ENCODE measurements around the gene PCK1.

Gene PCK1

GRCh38 chr20:57556980-57557274 lies 4.0 kb upstream of the PCK1 start:
- no peak overlapping the region for H3K4me3 ChIP-seq (ENCODE audit: low read depth, low read length)
- TF ChIP-seq CTCF (IDR thresholded peaks at IDR 0.05; ENCODE audit: insufficient read depth, low read depth, low read length, missing control alignments): no peak
- DNase-seq (ENCODE audit: low read depth): no peak

- no peak overlapping the region for H3K4me3 ChIP-seq (ENCODE audit: low read depth, low read length)
- no peak for DNase-seq (ENCODE audit: low read depth)
- TF ChIP-seq CTCF (IDR thresholded peaks at IDR 0.05; ENCODE audit: insufficient read depth, low read depth, low read length, missing control alignments): no peak
These were observed 2.8 kb upstream of the PCK1 start for GRCh38 chr20:57557926-57558613.

DNA sequence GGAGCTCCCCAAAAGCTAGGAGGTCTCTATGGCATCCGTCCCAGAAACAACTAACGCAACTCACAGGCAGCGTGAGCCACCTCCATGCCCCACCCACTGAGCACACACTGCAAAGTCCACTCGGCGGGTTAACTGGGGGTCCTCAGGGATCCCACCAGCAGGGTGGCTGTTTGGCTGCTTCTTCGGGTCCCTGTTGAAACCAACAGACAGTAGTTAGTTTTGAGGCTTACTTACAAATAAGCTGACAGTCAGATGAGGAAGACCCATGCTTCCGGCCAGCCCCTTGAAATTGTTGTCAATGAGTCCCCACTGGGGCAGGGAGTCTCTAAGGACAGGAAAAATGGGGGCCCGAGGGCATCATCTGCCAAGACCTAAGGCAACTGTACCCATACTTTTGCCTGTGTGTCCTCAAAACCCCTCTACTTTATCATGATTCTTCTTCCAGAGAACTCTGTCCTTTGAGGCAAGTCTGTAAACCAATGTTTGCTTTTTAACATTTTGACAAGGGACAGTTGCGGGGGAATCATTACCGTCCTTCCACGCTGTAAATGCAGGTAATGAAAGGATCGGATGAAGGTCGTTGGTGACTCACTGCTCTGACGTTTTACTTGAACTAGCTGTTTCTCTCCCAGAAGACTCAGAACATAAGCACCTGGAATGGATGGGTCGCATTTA lies 2.2 kb upstream of the PCK1 start:
- DNase-seq (ENCODE audit: low read depth): no peak
- TF ChIP-seq CTCF (IDR thresholded peaks at IDR 0.05; ENCODE audit: insufficient read depth, low read depth, low read length, missing control alignments): no peak
- no peak overlapping the region for H3K4me3 ChIP-seq (ENCODE audit: low read depth, low read length)

DNA sequence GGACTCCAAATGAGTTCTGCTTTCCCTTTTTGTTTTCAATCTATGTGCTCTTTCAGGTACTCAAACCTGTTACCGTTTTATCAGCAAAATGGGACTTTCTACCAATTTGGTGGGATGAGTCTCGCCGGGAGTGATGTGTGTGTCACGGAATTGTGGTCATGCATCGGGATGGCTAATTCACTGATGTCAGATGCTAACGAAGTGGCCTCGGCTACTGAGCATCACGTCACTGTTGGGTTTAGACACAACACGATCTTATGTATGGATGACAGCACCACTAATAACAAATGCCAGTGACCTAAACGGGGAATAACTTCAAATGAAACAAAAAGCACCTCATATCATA lies 1.6 kb upstream of the PCK1 start:
- DNase-seq (ENCODE audit: low read depth): no peak
- no peak overlapping the region for H3K4me3 ChIP-seq (ENCODE audit: low read depth, low read length)
- no peak for TF ChIP-seq CTCF (IDR thresholded peaks at IDR 0.05; ENCODE audit: insufficient read depth, low read depth, low read length, missing control alignments)

DNA sequence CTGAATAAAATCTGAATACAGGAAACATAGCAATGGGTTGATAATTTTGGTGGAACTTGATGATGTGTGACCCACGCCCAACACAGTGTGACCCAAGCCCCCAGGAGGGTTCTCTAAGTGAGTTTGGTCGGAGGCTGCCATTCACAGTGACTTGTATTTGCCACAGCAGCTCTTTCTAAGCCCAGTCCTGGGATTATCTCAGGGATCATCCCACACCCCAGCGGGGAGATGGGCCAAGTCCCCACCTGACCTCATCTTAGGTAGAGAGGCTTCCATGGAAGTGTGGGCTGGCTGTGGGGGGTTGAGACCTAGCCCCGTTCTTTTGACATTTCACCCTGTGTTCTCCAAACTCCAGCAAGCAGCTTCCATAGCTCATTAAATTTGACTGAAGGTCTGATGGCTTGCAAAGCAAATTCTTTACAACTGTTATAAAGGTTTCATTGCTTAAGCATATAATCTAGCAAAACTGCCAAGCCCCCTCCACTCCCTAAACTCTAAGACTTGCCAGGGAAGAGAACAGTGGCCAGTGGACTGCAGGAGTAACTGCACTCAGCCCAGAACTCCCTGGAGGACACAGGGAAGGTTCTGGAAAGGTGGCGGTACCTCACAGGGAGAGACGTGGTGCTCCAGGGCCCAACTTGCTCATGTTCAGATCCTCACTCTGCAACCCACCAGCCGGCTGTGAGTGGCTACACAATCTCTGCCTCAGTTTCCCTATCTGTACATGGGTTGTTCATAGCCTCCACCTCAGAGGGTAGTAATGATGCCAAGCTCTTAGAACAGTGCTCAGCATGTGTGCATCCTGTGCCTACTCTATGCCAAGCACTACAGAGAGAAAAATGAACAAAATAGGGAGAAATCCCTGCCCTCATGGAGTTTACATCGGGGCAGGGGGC lies 1.0 kb upstream of the PCK1 start:
- no peak for DNase-seq (ENCODE audit: low read depth)
- H3K4me3 ChIP-seq (ENCODE audit: low read depth, low read length): no peak overlapping the region
- TF ChIP-seq CTCF (IDR thresholded peaks at IDR 0.05; ENCODE audit: insufficient read depth, low read depth, low read length, missing control alignments): no peak

DNA sequence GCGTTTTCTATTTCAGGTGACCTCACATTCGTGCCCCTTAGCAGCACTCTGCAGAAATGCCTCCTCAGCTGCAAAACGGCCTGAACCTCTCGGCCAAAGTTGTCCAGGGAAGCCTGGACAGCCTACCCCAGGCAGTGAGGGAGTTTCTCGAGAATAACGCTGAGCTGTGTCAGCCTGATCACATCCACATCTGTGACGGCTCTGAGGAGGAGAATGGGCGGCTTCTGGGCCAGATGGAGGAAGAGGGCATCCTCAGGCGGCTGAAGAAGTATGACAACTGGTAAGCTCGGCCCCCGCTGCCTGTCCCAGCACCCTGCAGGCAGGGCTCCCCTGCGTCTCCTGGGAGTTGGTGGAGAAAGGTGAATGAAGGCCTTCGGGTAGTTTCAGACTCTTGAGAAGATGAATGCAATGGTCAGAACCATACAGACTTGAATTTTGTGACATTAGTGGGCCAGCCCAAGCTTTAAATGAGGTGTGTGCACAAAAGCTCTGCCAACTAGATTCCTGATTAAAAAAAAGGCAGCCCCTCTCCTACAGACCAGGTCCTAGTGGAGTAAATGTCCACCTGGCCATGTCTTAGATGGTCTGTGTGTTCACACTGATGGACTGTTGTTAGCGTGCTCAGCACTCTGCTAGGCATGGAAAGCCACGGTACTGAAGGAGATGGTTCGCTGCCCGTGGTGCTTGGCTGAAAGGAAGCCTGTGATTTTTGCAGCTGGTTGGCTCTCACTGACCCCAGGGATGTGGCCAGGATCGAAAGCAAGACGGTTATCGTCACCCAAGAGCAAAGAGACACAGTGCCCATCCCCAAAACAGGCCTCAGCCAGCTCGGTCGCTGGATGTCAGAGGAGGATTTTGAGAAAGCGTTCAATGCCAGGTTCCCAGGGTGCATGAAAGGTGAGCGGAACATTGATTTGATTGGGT lies 708 bp downstream of the PCK1 start:
- no peak overlapping the region for H3K4me3 ChIP-seq (ENCODE audit: low read depth, low read length)
- TF ChIP-seq CTCF (IDR thresholded peaks at IDR 0.05; ENCODE audit: insufficient read depth, low read depth, low read length, missing control alignments): no peak
- DNase-seq (ENCODE audit: low read depth): no peak

All from GM12865 (cell line).